Vagina (tissue), 2 donors: ENCODE results near the gene VAMP1. TPM values are rescaled to one million over a fixed set of nuclear protein-coding genes. Genes with fewer than 3 reads are reported as not detected.
A peak's percentile ranks its signal among the peaks of the same experiment; 100 is the strongest.
"Not testable (repeated sequence)": the region's sequence is repeated elsewhere in the genome, so short reads cannot be mapped to it uniquely, and the experiment has no call there.

Source experiments
- DNase-seq, 2 donors: peaks; one replicate each; pipeline ENCODE4 v3.0.0-alpha.2; 2017; ENCODE audit errors: extremely low spot score in 2 of 2
- H3K27ac ChIP-seq: fragments of 200-600 bp; sonication (generic); one replicate; pipeline ENCODE4 v1.5.1; 2019
- H3K27me3 ChIP-seq: fragments of 200-600 bp; sonication (generic); one replicate; pipeline ENCODE4 v1.5.1; 2019
- H3K36me3 ChIP-seq, 2 donors: fragments of 200-600 bp; sonication (generic); one replicate each; pipeline ENCODE4 v1.5.1; 2017 to 2019
- H3K4me1 ChIP-seq: fragments of 200-600 bp; sonication (generic); one replicate; pipeline ENCODE4 v1.5.1; 2019
- H3K4me3 ChIP-seq, 2 donors: fragments of 200-600 bp; sonication (generic); 1 replicate in 1 of 2; 2 replicates in 1 of 2; pipeline ENCODE4 v1.5.1; 2016 to 2019
- H3K9me3 ChIP-seq: fragments of 200-600 bp; sonication (generic); one replicate; pipeline ENCODE4 v1.5.1; 2019
- CTCF ChIP-seq, 3 experiments: fragments of 450-650 bp in 2 of 3; fragments of 200-600 bp in 1 of 3; sonication (generic) in 1 of 3; IDR thresholded peaks; one replicate each; pipeline ENCODE4 v1.5.1; 2017 to 2019; ENCODE audit warnings: antibody characterized with exemption in 3 of 3, mild to moderate bottlenecking in 2 of 3, moderate library complexity in 2 of 3
- POLR2A ChIP-seq, 2 donors: fragments of 450-650 bp; IDR thresholded peaks; one replicate each; pipeline ENCODE4 v1.6.1; 2017; ENCODE audit warnings: antibody characterized with exemption in 2 of 2, mild to moderate bottlenecking in 2 of 2, moderate library complexity in 2 of 2
- POLR2AphosphoS5 ChIP-seq, 2 donors: sonication (generic); formaldehyde crosslinking; IDR thresholded peaks; one replicate each; pipeline ENCODE4 v1.9.0; 2017; ENCODE audit warnings: antibody characterized with exemption in 2 of 2, mild to moderate bottlenecking in 2 of 2, low read depth in 1 of 2; ENCODE audit not compliant: insufficient read depth in 1 of 2
- intact Hi-C: fragments of 100-400 bp; cut with DNase I; formaldehyde crosslinking; loops from one replicate; pipeline ENCODE4 v1.15.1; 2023
- total RNA-seq: library from RNA; depleted of rRNA; stranded (reverse); fragments of >200 nt; gene quantifications from one replicate; pipeline ENCODE4 v1.2.3, GENCODE V29; 2016

VAMP1 gene
- 12.5 TPM for total RNA-seq

- Histone ChIP-seq H3K4me1 (peaks cover 33% of the 10 kb centered on the region), H3K9me3 (no peaks in the 10 kb centered on the region), H3K36me3 (peaks cover 0 to 4% of the 10 kb centered on the region in 2 donors), H3K27ac (peak within 1 kb of the TSS; percentile 80), H3K4me3 (peak within 1 kb of the TSS; percentile 61 to 73), H3K27me3 (no peaks in the 10 kb centered on the region)
- intact Hi-C loops: no loop called here
- TF ChIP-seq POLR2A (IDR thresholded peaks at IDR 0.05): peak in 1 of 2 donors; percentile 97
- peak; percentile 85 to 99 for TF ChIP-seq POLR2AphosphoS5 (IDR thresholded peaks at IDR 0.05; ENCODE audit: insufficient read depth in 1 of 2, low read depth in 1 of 2)
- TF ChIP-seq CTCF (IDR thresholded peaks at IDR 0.05): no peak
- DNase-seq: peak in 1 of 2 donors; percentile 99
Measured at GRCh38 chr12:6470375-6471163, at the start of gene VAMP1. Gene VAMP1 (minus strand): TSS chr12:6470677. CDS start chr12:6470531, 146 bp downstream.

- H3K36me3 ChIP-seq: peaks cover 0 to 80% of the 10 kb centered on the region in 2 donors
- TF ChIP-seq POLR2AphosphoS5 (IDR thresholded peaks at IDR 0.05; ENCODE audit: insufficient read depth in 1 of 2, low read depth in 1 of 2): no peak
- TF ChIP-seq POLR2A (IDR thresholded peaks at IDR 0.05): no peak
- intact Hi-C loops: no loop called here
Measured at GRCh38 chr12:6520186-6520585, 49.7 kb upstream of the VAMP1 start.

GRCh38 chr12:6508087-6508486 is 37.6 kb upstream of the VAMP1 start:
- peaks cover 0 to 18% of the 10 kb centered on the region in 2 donors for H3K36me3 ChIP-seq
- TF ChIP-seq POLR2AphosphoS5 (IDR thresholded peaks at IDR 0.05; ENCODE audit: insufficient read depth in 1 of 2, low read depth in 1 of 2): no peak
- no peak for TF ChIP-seq POLR2A (IDR thresholded peaks at IDR 0.05)
- no peak for TF ChIP-seq CTCF (IDR thresholded peaks at IDR 0.05)
- intact Hi-C loops: no loop called here

More at GRCh38 chr12:6520186-6520585, 49.7 kb upstream of the VAMP1 start:
- no peaks in the 10 kb centered on the region for H3K4me1 ChIP-seq
- H3K27ac ChIP-seq: no peak overlapping the region
- H3K27me3 ChIP-seq: no peaks in the 10 kb centered on the region
- no peak overlapping the region for H3K4me3 ChIP-seq
- H3K9me3 ChIP-seq: no peaks in the 10 kb centered on the region
- DNase-seq: no peak

GRCh38 chr12:6507102-6507998 is 36.9 kb upstream of the VAMP1 start:
- no peak overlapping the region for H3K4me3 ChIP-seq
- no peaks in the 10 kb centered on the region for H3K9me3 ChIP-seq
- H3K27ac ChIP-seq: no peak overlapping the region
- no peaks in the 10 kb centered on the region for H3K4me1 ChIP-seq
- no peaks in the 10 kb centered on the region for H3K27me3 ChIP-seq
- TF ChIP-seq CTCF (IDR thresholded peaks at IDR 0.05) (no peak), POLR2AphosphoS5 (IDR thresholded peaks at IDR 0.05; ENCODE audit: insufficient read depth in 1 of 2, low read depth in 1 of 2) (no peak)
- no peak for DNase-seq
- peaks cover 0 to 10% of the 10 kb centered on the region in 2 donors for H3K36me3 ChIP-seq
- intact Hi-C loops: no loop called here

More at GRCh38 chr12:6508087-6508486, 37.6 kb upstream of the VAMP1 start:
- H3K9me3 ChIP-seq: no peaks in the 10 kb centered on the region
- no peak overlapping the region for H3K4me3 ChIP-seq
- DNase-seq: no peak
- no peaks in the 10 kb centered on the region for H3K4me1 ChIP-seq
- no peak overlapping the region for H3K27ac ChIP-seq
- H3K27me3 ChIP-seq: no peaks in the 10 kb centered on the region

GRCh38 chr12:6500466-6500865 is 30.0 kb upstream of the VAMP1 start:
- intact Hi-C loops: no loop called here

GRCh38 chr12:6497291-6497690 is 26.8 kb upstream of the VAMP1 start:
- Histone ChIP-seq H3K36me3 (peaks cover 0 to 20% of the 10 kb centered on the region in 2 donors), H3K4me1 (peaks cover 21% of the 10 kb centered on the region)
- DNase-seq, intact Hi-C loops, H3K27me3 ChIP-seq, H3K27ac ChIP-seq, H3K4me3 ChIP-seq, H3K9me3 ChIP-seq: not testable (repeated sequence)

More at GRCh38 chr12:6500466-6500865, 30.0 kb upstream of the VAMP1 start:
- no peak overlapping the region for H3K27ac ChIP-seq
- H3K4me1 ChIP-seq: peaks cover 2% of the 10 kb centered on the region
- no peak for DNase-seq
- no peaks in the 10 kb centered on the region for H3K9me3 ChIP-seq
- H3K4me3 ChIP-seq: no peak overlapping the region
- H3K36me3 ChIP-seq: peaks cover 0 to 20% of the 10 kb centered on the region in 2 donors
- no peak for TF ChIP-seq POLR2AphosphoS5 (IDR thresholded peaks at IDR 0.05; ENCODE audit: insufficient read depth in 1 of 2, low read depth in 1 of 2)
- TF ChIP-seq CTCF (IDR thresholded peaks at IDR 0.05): no peak
- no peak for TF ChIP-seq POLR2A (IDR thresholded peaks at IDR 0.05)
- H3K27me3 ChIP-seq: no peaks in the 10 kb centered on the region
